A673 (cell line): ENCODE measurements around the gene CAST. TPM values are rescaled to one million over a fixed set of nuclear protein-coding genes. Genes with fewer than 3 reads are reported as not detected.
A peak's percentile ranks its signal among the peaks of the same experiment; 100 is the strongest.

Experiments
- BruUV-seq: library from RNA; stranded (reverse); fragments of 400-500 nt; replicated peaks from 2 replicates; lab custom pipeline; 2021; lab: Mats Ljungman, UMichigan
- CTCF ChIA-PET: fragments of 300-600 bp; sonication (Branson Sonifier 250); formaldehyde crosslinking; loops from one replicate; lab custom pipeline; 2022; ENCODE audit warnings: antibody characterized with exemption; lab: Charles Lee
- POLR2A ChIA-PET: fragments of 300-600 bp; sonication (Branson Sonifier 250); formaldehyde crosslinking; loops from one replicate; lab custom pipeline; 2022; ENCODE audit warnings: antibody characterized with exemption; ENCODE audit not compliant: low non-redundant PET; lab: Charles Lee
- DNase-seq: peaks from one replicate; pipeline ENCODE4 v3.0.0-alpha.2; 2015; ENCODE audit warnings: low spot score
- H3K27ac ChIP-seq: fragments of 200-600 bp; sonication (generic); 2 replicates; pipeline ENCODE4 v1.5.1; 2016; ENCODE audit warnings: mixed run types, low read depth, mild to moderate bottlenecking, mixed read lengths, antibody characterized with exemption, low read length; ENCODE audit not compliant: poor library complexity, severe bottlenecking
- H3K27me3 ChIP-seq: fragments of 200-600 bp; sonication (generic); replicated peaks from 2 replicates; pipeline ENCODE4 v1.6.1; 2017; ENCODE audit warnings: mixed run types, low read depth, mild to moderate bottlenecking, mixed read lengths, antibody characterized with exemption, low read length; ENCODE audit not compliant: insufficient read depth, poor library complexity
- H3K36me3 ChIP-seq: fragments of 200-600 bp; sonication (generic); 2 replicates; pipeline ENCODE4 v1.6.1; 2016; ENCODE audit warnings: mixed run types, mild to moderate bottlenecking, mixed read lengths, antibody characterized with exemption, low read length; ENCODE audit not compliant: insufficient read depth, poor library complexity, severe bottlenecking
- H3K4me1 ChIP-seq: fragments of 200-600 bp; sonication (generic); 2 replicates; pipeline ENCODE4 v1.6.1; 2017; ENCODE audit warnings: mixed run types, mild to moderate bottlenecking, mixed read lengths, antibody characterized with exemption, low read length; ENCODE audit not compliant: insufficient read depth, poor library complexity, severe bottlenecking
- H3K4me3 ChIP-seq: fragments of 200-600 bp; sonication (generic); 2 replicates; pipeline ENCODE4 v1.5.1; 2016; ENCODE audit warnings: low read depth, mixed run types, mild to moderate bottlenecking, mixed read lengths, low read length; ENCODE audit not compliant: poor library complexity, severe bottlenecking
- H3K9me3 ChIP-seq: fragments of 200-600 bp; sonication (generic); 2 replicates; pipeline ENCODE4 v1.6.1; 2016; ENCODE audit warnings: mixed run types, low read depth, mild to moderate bottlenecking, mixed read lengths, antibody characterized with exemption, low read length; ENCODE audit not compliant: poor library complexity, severe bottlenecking
- CTCF ChIP-seq: fragments of 300-800, 200-600 bp; sonication (generic); conservative IDR thresholded peaks from 2 replicates; pipeline ENCODE4 v1.5.1; 2017; ENCODE audit warnings: low read depth, mild to moderate bottlenecking, antibody characterized with exemption, low read length, moderate library complexity, mixed read lengths
- EZH2 ChIP-seq: fragments of 200-600 bp; sonication (generic); IDR thresholded peaks from 2 replicates; pipeline ENCODE4 v1.6.1; 2017; ENCODE audit warnings: borderline replicate concordance, low read depth, mild to moderate bottlenecking, mixed read lengths, antibody characterized with exemption, low read length; ENCODE audit not compliant: poor library complexity, severe bottlenecking
- intact Hi-C: fragments of 100-400 bp; cut with micrococcal nuclease; formaldehyde crosslinking; loops from one replicate; pipeline ENCODE4 v1.10.0; 2022; ENCODE audit not compliant: unreplicated experiment
- total RNA-seq: library from RNA; stranded (reverse); gene quantifications from 2 replicates; pipeline ENCODE4 v1.2.3, GENCODE V29; 2021

Gene CAST
- total RNA-seq, 1 experiment from 2014 or later, result 66.8 TPM

DNA sequence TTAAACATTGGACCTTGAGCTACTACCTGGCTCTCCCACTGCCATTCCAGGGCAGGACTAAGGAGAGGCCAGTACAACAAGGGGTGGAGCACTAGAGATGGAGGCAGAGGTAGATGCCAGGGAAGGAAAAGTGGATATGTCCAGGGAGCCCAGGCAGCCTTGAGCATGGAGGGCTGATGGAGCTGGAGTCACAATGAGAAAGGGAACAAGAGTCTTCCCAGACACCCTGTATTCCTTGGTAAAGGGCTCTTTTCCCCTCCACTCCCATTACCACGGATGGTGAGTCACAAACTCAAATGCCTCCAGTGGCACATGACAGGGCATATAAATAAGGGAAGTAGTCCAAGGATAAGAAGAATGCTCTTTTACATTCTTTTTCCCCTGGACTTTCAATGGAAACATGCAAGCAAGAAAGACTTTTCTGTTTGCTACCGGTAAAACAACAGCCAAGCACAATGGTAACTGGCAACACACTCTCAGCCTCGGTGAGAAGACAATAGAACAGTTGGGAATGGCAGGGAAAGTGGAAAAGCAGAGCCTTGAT lies 128.9 kb downstream of the CAST start:
- Histone ChIP-seq H3K4me3 (no peak overlapping the region), H3K9me3 (no peaks in the 10 kb centered on the region), H3K27ac (no peak overlapping the region), H3K27me3 (no peaks in the 10 kb centered on the region), H3K36me3 (peaks cover 16% of the 10 kb centered on the region), H3K4me1 (no peaks in the 10 kb centered on the region)
- intact Hi-C loops, result no loop called here
- POLR2A ChIA-PET, result no interaction called here
- TF ChIP-seq CTCF (no peak), EZH2 (no peak)
- no TSS peak for BruUV-seq
- no peak for DNase-seq
- CTCF ChIA-PET, result no interaction called here

GRCh38 chr5:96794757-96795156 lies 132.6 kb downstream of the CAST start:
- intact Hi-C loops, result no loop called here
- CTCF ChIA-PET, result no interaction called here

GRCh38 chr5:96795626-96796025 lies 133.4 kb downstream of the CAST start:
- Histone ChIP-seq H3K9me3 (no peaks in the 10 kb centered on the region), H3K27me3 (no peaks in the 10 kb centered on the region), H3K27ac (peak overlapping the region; percentile 7), H3K4me3 (no peak overlapping the region), H3K36me3 (peaks cover 22% of the 10 kb centered on the region), H3K4me1 (no peaks in the 10 kb centered on the region)
- intact Hi-C loops, result no loop called here
- TF ChIP-seq EZH2, result no peak
- TF ChIP-seq CTCF, result no peak
- no peak for DNase-seq
- CTCF ChIA-PET, result no interaction called here
- POLR2A ChIA-PET, result no interaction called here
- BruUV-seq, result no TSS peak

More at GRCh38 chr5:96794757-96795156, 132.6 kb downstream of the CAST start:
- H3K4me1 ChIP-seq, result no peaks in the 10 kb centered on the region
- no peaks in the 10 kb centered on the region for H3K27me3 ChIP-seq
- POLR2A ChIA-PET, result no interaction called here
- H3K4me3 ChIP-seq, result no peak overlapping the region
- no peak for DNase-seq
- TF ChIP-seq EZH2, result no peak
- TF ChIP-seq CTCF, result no peak
- BruUV-seq, result no TSS peak
- H3K9me3 ChIP-seq, result no peaks in the 10 kb centered on the region
- peaks cover 19% of the 10 kb centered on the region for H3K36me3 ChIP-seq
- no peak overlapping the region for H3K27ac ChIP-seq
